Measurements from ENCODE around the gene ALG12. TPM values are rescaled to one million over a fixed set of nuclear protein-coding genes. Genes with fewer than 3 reads are reported as not detected.
A peak's percentile ranks its signal among the peaks of the same experiment; 100 is the strongest.

ALG12 gene
- total and polyA plus RNA-seq, 2 of the 8 experiments (the other 6 are each of a cell fraction or from before 2014, with no cell fraction given), result 13.4 to 22.5 TPM

- no peak for TF ChIP-seq EP300 (IDR thresholded peaks at IDR 0.05; ENCODE audit: borderline replicate concordance in 1 of 2, low read depth in 2 of 2, low read length in 2 of 2)
- TF ChIP-seq NANOG (IDR thresholded peaks at IDR 0.05; ENCODE audit: insufficient read depth, low read depth, low read length, poor library complexity, severe bottlenecking), result no peak
- peak; percentile 34 for TF ChIP-seq EZH2 (IDR thresholded peaks at IDR 0.05; ENCODE audit: low read depth, low read length, severe bottlenecking)
- no peak for TF ChIP-seq TAF7 (optimal IDR thresholded peaks at IDR 0.05; ENCODE audit: borderline replicate concordance, low read depth, low read length)
- no peak for TF ChIP-seq TAF1 (IDR thresholded peaks at IDR 0.05; ENCODE audit: low read depth, low read length)
- no peak for TF ChIP-seq CEBPB (IDR thresholded peaks at IDR 0.05; ENCODE audit: low read depth, low read length)
- TF ChIP-seq SP4 (IDR thresholded peaks at IDR 0.05; ENCODE audit: low read length), result no peak
- TF ChIP-seq HDAC2 (IDR thresholded peaks at IDR 0.05; ENCODE audit: borderline replicate concordance in 1 of 2, low read depth in 2 of 2, low read length in 2 of 2), result peak in 1 of 2 experiments; percentile 69; a peak in 1 of 4 replicates
- TF ChIP-seq RBBP5 (IDR thresholded peaks at IDR 0.05; ENCODE audit: borderline replicate concordance, low read depth, low read length), result peak; percentile 54; the same call in 1 of the 2 replicates
- no peak for TF ChIP-seq SP1 (IDR thresholded peaks at IDR 0.05; ENCODE audit: low read depth, low read length)
- no peak for TF ChIP-seq SIN3A (conservative IDR thresholded peaks at IDR 0.05 in 1 of 2, IDR thresholded peaks at IDR 0.05 in 1 of 2; ENCODE audit: low read depth in 1 of 2, low read length in 2 of 2)
These were observed 65.0 kb downstream of the ALG12 start, which contains the start of gene ZBED4 (continued) for GRCh38 chr22:49852898-49853894.

Measured in H1 (cell line).